SK-N-MC (cell line): ENCODE data around the gene ATXN1.

Source experiments
- DNase-seq: peaks from one replicate; pipeline ENCODE4 v3.0.0-alpha.2; 2011; ENCODE audit warnings: low read depth, low spot score
- H3K27ac ChIP-seq: fragments of 200-600 bp; sonication (generic); 2 replicates; pipeline ENCODE4 v1.5.1; 2016; ENCODE audit warnings: mixed run types
- H3K36me3 ChIP-seq: fragments of 200-600 bp; sonication (generic); 2 replicates; pipeline ENCODE4 v1.6.1; 2017; ENCODE audit warnings: antibody characterized with exemption, low read length, mixed read lengths; ENCODE audit not compliant: insufficient read depth
- H3K4me3 ChIP-seq: fragments of 200-600 bp; sonication (generic); 2 replicates; pipeline ENCODE4 v1.5.1; 2016
- H3K9ac ChIP-seq: fragments of 200-600 bp; sonication (generic); 2 replicates; pipeline ENCODE4 v1.8.0; 2017; ENCODE audit warnings: mixed run types, mixed read lengths; ENCODE audit not compliant: insufficient read length
- H3K9me3 ChIP-seq: fragments of 200-600 bp; sonication (generic); 2 replicates; pipeline ENCODE4 v1.6.1; 2017; ENCODE audit warnings: low read depth, mild to moderate bottlenecking, antibody characterized with exemption, low read length, moderate library complexity, mixed read lengths
- EZH2 ChIP-seq: fragments of 200-600 bp; sonication (generic); IDR thresholded peaks from one replicate; pipeline ENCODE4 v1.6.1; 2017; ENCODE audit warnings: antibody characterized with exemption
- FOXP2 ChIP-seq: optimal IDR thresholded peaks from 2 replicates; pipeline ENCODE3; 2011; ENCODE audit warnings: mild to moderate bottlenecking, moderate library complexity; ENCODE audit not compliant: insufficient read depth; ENCODE audit errors: extremely low read length, control extremely low read depth
- POLR2AphosphoS5 ChIP-seq: IDR thresholded peaks from 2 replicates; pipeline ENCODE4 v1.6.1; 2012; ENCODE audit warnings: mild to moderate bottlenecking, low read depth, low read length, borderline replicate concordance

The ATXN1 gene

DNA sequence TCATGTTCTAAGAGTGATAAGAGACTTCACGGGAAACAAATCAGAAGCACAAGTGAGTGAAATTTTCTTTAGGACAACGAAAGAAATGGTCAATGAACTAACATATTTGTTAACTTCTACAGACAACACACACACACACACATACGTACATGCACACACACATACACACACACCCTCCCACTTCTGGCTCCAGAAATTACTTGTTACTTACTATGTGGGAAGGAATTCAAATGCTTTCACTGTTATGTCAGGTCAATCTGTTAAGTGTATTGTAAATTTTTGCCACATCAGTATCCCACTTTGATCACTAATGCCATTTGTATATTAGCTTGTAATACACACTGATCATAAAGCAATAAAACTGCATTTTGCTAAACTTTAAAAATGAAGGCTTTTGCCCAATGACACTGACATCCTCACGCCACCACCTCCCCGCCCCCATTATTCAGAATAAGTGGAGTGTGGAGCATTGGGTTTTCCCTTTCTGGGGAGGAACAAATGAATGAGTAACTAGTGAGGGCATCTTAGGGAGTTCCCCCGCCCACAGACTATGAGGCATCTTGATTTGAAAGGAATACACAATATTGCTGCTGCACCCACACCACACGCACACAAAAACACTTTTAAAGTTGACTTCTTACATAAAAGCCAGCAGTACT, 76.2 kb downstream of the ATXN1 start:
- no peaks in the 10 kb centered on the region for H3K9me3 ChIP-seq
- no peak for DNase-seq
- no peaks in the 10 kb centered on the region for H3K36me3 ChIP-seq
- H3K9ac ChIP-seq = no peak overlapping the region
- no peak overlapping the region for H3K4me3 ChIP-seq
- no peak overlapping the region for H3K27ac ChIP-seq
- no peak for TF ChIP-seq POLR2AphosphoS5
- TF ChIP-seq FOXP2 = no peak
- no peak for TF ChIP-seq EZH2

DNA sequence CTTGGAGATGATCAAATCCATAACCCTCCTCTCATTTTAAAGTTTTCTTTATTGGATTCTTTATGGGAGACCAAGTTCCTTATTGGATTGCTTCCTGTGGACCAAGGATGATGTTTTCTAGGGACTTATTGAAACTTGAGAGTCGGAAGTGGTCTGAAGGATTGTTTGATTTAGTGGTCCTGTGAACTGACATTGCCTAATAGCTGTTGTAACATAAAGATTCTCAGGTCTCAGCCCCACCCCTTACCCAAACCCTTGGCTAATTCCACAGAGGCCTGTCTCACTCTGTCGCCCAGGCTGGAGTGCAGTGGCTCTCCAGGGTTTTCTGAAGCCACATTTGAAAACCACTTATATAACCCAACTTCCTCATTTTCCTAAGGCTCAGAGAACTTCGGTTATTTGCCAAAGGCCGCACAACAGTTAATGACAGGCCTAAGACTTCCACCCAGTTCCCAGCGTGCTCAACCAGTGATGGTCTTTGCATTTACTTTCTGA, 77.0 kb downstream of the ATXN1 start:
- no peak for DNase-seq
- H3K27ac ChIP-seq = no peak overlapping the region
- H3K9ac ChIP-seq = no peak overlapping the region
- H3K9me3 ChIP-seq = no peaks in the 10 kb centered on the region
- no peak overlapping the region for H3K4me3 ChIP-seq
- no peak for TF ChIP-seq EZH2
- TF ChIP-seq POLR2AphosphoS5 = no peak
- no peak for TF ChIP-seq FOXP2
- H3K36me3 ChIP-seq = no peaks in the 10 kb centered on the region

DNA sequence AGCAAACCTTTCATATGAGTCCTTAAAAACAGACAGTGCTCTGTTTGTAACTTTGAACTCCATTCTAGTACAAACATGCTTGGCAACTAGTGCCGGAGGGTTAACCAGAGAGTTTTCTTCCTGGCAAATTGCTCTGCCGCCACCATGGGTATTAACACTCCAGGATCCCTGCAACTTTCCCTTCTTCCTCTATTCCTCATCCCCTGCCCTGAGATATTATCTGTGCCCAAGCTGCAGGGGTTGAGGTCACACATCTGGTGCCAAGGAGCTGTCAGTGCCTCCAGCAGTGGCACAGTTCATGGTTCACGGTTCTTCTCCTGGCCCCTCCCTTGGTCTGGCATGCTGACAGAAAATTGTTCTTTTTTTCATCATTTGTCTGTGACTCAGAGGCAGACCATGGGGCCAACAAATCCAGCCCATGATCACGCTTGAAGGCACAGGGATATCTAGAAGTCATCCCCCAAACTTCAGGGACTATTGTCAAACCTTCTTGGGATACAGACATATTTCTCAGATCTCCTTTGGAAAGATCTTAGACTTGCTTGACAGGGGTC, 77.5 kb downstream of the ATXN1 start:
- no peaks in the 10 kb centered on the region for H3K9me3 ChIP-seq
- no peak for DNase-seq
- H3K36me3 ChIP-seq = no peaks in the 10 kb centered on the region
- no peak overlapping the region for H3K9ac ChIP-seq
- no peak overlapping the region for H3K4me3 ChIP-seq
- TF ChIP-seq POLR2AphosphoS5 (no peak), EZH2 (no peak), FOXP2 (no peak)
- H3K27ac ChIP-seq = no peak overlapping the region

- no peak overlapping the region for H3K27ac ChIP-seq
- H3K9ac ChIP-seq = no peak overlapping the region
- TF ChIP-seq EZH2 = no peak
- no peak for TF ChIP-seq FOXP2
- no peak for TF ChIP-seq POLR2AphosphoS5
- no peak overlapping the region for H3K4me3 ChIP-seq
- no peaks in the 10 kb centered on the region for H3K36me3 ChIP-seq
- no peaks in the 10 kb centered on the region for H3K9me3 ChIP-seq
- no peak for DNase-seq
Observed at GRCh38 chr6:16681260-16681873, 79.9 kb downstream of the ATXN1 start.

- no peak for DNase-seq
- H3K4me3 ChIP-seq = no peak overlapping the region
- no peaks in the 10 kb centered on the region for H3K9me3 ChIP-seq
- no peaks in the 10 kb centered on the region for H3K36me3 ChIP-seq
- no peak overlapping the region for H3K27ac ChIP-seq
- TF ChIP-seq POLR2AphosphoS5 (no peak), EZH2 (no peak), FOXP2 (no peak)
- no peak overlapping the region for H3K9ac ChIP-seq
Observed at GRCh38 chr6:16679050-16679449, 82.2 kb downstream of the ATXN1 start.

- Histone ChIP-seq H3K4me3 (no peak overlapping the region), H3K36me3 (no peaks in the 10 kb centered on the region), H3K27ac (no peak overlapping the region), H3K9ac (no peak overlapping the region), H3K9me3 (no peaks in the 10 kb centered on the region)
- no peak for DNase-seq
- no peak for TF ChIP-seq FOXP2
- no peak for TF ChIP-seq EZH2
- TF ChIP-seq POLR2AphosphoS5 = no peak
Observed at GRCh38 chr6:16677458-16677857, 83.8 kb downstream of the ATXN1 start.

- H3K9me3 ChIP-seq = no peaks in the 10 kb centered on the region
- no peak overlapping the region for H3K9ac ChIP-seq
- no peak overlapping the region for H3K27ac ChIP-seq
- no peaks in the 10 kb centered on the region for H3K36me3 ChIP-seq
- DNase-seq = no peak
- no peak overlapping the region for H3K4me3 ChIP-seq
- TF ChIP-seq POLR2AphosphoS5 = no peak
- TF ChIP-seq FOXP2 = no peak
- no peak for TF ChIP-seq EZH2
Observed at GRCh38 chr6:16676978-16677377, 84.3 kb downstream of the ATXN1 start.

DNA sequence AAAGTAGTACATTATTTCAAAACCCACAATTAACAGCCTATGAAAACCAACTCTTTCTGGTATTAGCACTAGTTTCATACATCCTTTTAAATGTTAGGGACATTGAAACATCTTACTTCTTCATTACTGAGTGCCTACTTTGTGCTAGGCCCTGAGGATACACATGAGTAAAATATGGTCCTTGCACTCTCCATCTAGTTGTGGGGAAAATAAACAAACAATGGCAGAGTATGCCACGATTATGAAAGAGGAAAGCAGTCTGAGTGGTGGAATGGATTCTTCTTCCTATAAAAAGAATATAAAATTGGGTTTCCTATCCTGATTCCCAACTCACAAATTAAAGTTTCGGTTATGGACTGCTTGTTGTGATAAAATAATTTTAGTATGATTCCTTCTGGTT, 84.9 kb downstream of the ATXN1 start:
- H3K9me3 ChIP-seq = no peaks in the 10 kb centered on the region
- H3K36me3 ChIP-seq = no peaks in the 10 kb centered on the region
- no peak overlapping the region for H3K9ac ChIP-seq
- no peak for DNase-seq
- H3K4me3 ChIP-seq = no peak overlapping the region
- H3K27ac ChIP-seq = no peak overlapping the region
- TF ChIP-seq POLR2AphosphoS5 = no peak
- TF ChIP-seq EZH2 = no peak
- TF ChIP-seq FOXP2 = no peak
